ENCODE results near the gene HSPH1.

The HSPH1 gene

GRCh38 chr13:31122143-31122542 is 39.6 kb downstream of the HSPH1 start:
- no peak for TF ChIP-seq CTCF (conservative IDR thresholded peaks at IDR 0.05; ENCODE audit: control insufficient read depth, insufficient read depth, low read depth, low read length)
- no peak overlapping the region for H3K4me3 ChIP-seq (ENCODE audit: control insufficient read depth, low read depth, low read length)
- DNase-seq (ENCODE audit: low read depth) = no peak

GRCh38 chr13:31121379-31122140 is 40.1 kb downstream of the HSPH1 start:
- DNase-seq (ENCODE audit: low read depth) = no peak
- TF ChIP-seq CTCF (conservative IDR thresholded peaks at IDR 0.05; ENCODE audit: control insufficient read depth, insufficient read depth, low read depth, low read length) = no peak

DNA sequence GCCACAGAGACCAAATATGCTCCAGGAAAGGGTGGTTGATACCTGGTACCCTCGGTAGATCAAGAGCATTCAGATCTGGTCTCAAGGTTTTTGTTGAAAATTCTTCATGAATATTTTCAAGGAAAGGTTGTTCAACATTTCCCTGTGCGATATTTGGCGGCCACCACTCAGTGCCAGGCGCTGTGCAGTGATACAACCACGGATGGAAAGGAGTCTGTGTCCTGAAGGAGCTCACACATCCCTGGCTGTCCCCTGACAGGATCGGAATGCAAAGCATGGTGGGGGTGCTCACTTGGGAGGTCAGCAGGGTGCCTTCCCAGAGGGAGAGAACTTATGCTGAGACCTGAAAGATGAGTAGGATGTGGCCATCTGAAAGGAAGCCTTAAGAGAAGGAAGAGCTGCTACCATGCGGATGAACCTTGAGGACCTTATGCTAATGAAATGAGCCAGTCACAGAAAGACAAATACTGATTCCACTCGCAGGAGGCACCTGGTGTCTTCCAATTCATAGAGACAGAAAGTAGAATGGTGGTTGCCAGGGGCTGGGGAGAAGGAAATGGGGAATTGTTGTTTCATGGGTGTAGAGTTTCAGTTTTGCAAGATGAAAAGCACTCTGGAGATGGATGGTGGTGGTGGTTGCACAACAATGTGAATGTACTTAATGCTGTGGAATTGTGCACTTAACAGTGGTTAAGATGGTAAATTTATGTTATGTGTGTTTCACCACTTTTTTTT is 41.6 kb downstream of the HSPH1 start:
- H3K4me3 ChIP-seq (ENCODE audit: control insufficient read depth, low read depth, low read length) = no peak overlapping the region
- DNase-seq (ENCODE audit: low read depth) = peak; percentile 19
- no peak for TF ChIP-seq CTCF (conservative IDR thresholded peaks at IDR 0.05; ENCODE audit: control insufficient read depth, insufficient read depth, low read depth, low read length)

More at GRCh38 chr13:31121379-31122140, 40.1 kb downstream of the HSPH1 start:
- no peak overlapping the region for H3K4me3 ChIP-seq (ENCODE audit: control insufficient read depth, low read depth, low read length)

- TF ChIP-seq CTCF (conservative IDR thresholded peaks at IDR 0.05; ENCODE audit: control insufficient read depth, insufficient read depth, low read depth, low read length) = no peak
- DNase-seq (ENCODE audit: low read depth) = no peak
- no peak overlapping the region for H3K4me3 ChIP-seq (ENCODE audit: control insufficient read depth, low read depth, low read length)
These were observed 42.2 kb downstream of the HSPH1 start for GRCh38 chr13:31119526-31119925.

GRCh38 chr13:31116224-31116623 is 45.5 kb downstream of the HSPH1 start:
- no peak overlapping the region for H3K4me3 ChIP-seq (ENCODE audit: control insufficient read depth, low read depth, low read length)
- no peak for DNase-seq (ENCODE audit: low read depth)
- no peak for TF ChIP-seq CTCF (conservative IDR thresholded peaks at IDR 0.05; ENCODE audit: control insufficient read depth, insufficient read depth, low read depth, low read length)

DNA sequence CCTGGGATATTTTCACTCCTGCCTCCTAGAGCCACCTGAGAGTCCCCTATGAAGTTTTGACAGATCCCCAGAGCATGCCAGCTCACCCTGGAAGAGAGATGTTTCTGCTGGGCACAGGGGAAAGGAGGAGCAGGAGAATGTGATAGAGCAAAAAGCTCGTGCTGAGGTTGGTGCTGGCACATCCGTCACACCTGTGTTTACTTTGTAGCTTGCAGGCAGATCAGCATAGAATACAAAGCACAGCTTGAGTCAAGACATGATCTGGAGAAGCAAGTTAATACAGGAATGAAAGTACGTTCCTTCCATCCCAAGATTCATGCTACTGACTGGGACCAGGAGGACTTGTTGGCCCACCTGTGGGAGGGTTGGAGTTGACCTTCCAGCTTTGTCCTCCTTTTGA is 46.1 kb downstream of the HSPH1 start:
- no peak for DNase-seq (ENCODE audit: low read depth)
- no peak overlapping the region for H3K4me3 ChIP-seq (ENCODE audit: control insufficient read depth, low read depth, low read length)
- no peak for TF ChIP-seq CTCF (conservative IDR thresholded peaks at IDR 0.05; ENCODE audit: control insufficient read depth, insufficient read depth, low read depth, low read length)

Measured in fibroblast of mammary gland (primary cell).